COLO668 (cell line): ENCODE measurements around the gene BCL3.
A peak's percentile ranks its signal among the peaks of the same experiment; 100 is the strongest.
"Not testable (repeated sequence)": the region's sequence is repeated elsewhere in the genome, so short reads cannot be mapped to it uniquely, and the experiment has no call there.

ENCODE experiments used
- DNase-seq: peaks from one replicate; lab custom pipeline; 2025; ENCODE audit not compliant: unreplicated experiment; lab: John Stamatoyannopoulos, UW

The BCL3 gene

GRCh38 chr19:44720945-44721344 is 27.6 kb upstream of the BCL3 start:
- no peak for DNase-seq

- not testable (repeated sequence) for DNase-seq
Observed at GRCh38 chr19:44721369-44721768, 27.1 kb upstream of the BCL3 start.

GRCh38 chr19:44722131-44723121 is 26.1 kb upstream of the BCL3 start:
- DNase-seq = no peak

- DNase-seq = no peak
Observed at GRCh38 chr19:44723299-44723951, 25.1 kb upstream of the BCL3 start.

- DNase-seq = peak; percentile 76
Observed at GRCh38 chr19:44723952-44724319, 24.6 kb upstream of the BCL3 start.

- peak; percentile 72 for DNase-seq
Observed at GRCh38 chr19:44725251-44725650, 23.3 kb upstream of the BCL3 start.

- no peak for DNase-seq
Observed at GRCh38 chr19:44725684-44726083, 22.8 kb upstream of the BCL3 start.

- DNase-seq = no peak
Observed at GRCh38 chr19:44726465-44726864, 22.0 kb upstream of the BCL3 start.

GRCh38 chr19:44728178-44728577 is 20.3 kb upstream of the BCL3 start:
- DNase-seq = no peak

- no peak for DNase-seq
Observed at GRCh38 chr19:44729516-44730033, 18.9 kb upstream of the BCL3 start.

GRCh38 chr19:44731081-44731480 is 17.4 kb upstream of the BCL3 start:
- DNase-seq = no peak

GRCh38 chr19:44731622-44732021 is 16.9 kb upstream of the BCL3 start:
- no peak for DNase-seq

GRCh38 chr19:44732235-44733014 is 16.1 kb upstream of the BCL3 start:
- no peak for DNase-seq

- no peak for DNase-seq
Observed at GRCh38 chr19:44734357-44734756, 14.2 kb upstream of the BCL3 start.

GRCh38 chr19:44735011-44735410 is 13.5 kb upstream of the BCL3 start:
- DNase-seq = no peak

- no peak for DNase-seq
Observed at GRCh38 chr19:44737238-44738071, 11.1 kb upstream of the BCL3 start.

- no peak for DNase-seq
Observed at GRCh38 chr19:44738136-44738535, 10.4 kb upstream of the BCL3 start.

GRCh38 chr19:44738603-44739558 is 9.6 kb upstream of the BCL3 start:
- peak; percentile 46 for DNase-seq

GRCh38 chr19:44740351-44740824 is 8.1 kb upstream of the BCL3 start:
- no peak for DNase-seq
